Activated CD4-positive, alpha-beta T cell treated with anti-CD3 and anti-CD28 coated beads, Interleukin-2, amount 50 U/mL, for 24 hours (primary cell): ENCODE measurements around the gene ADAMTS2.
"Not testable (repeated sequence)": the region's sequence is repeated elsewhere in the genome, so short reads cannot be mapped to it uniquely, and the experiment has no call there.

Experiments
- DNase-seq, 2 donors: peaks; one replicate each; pipeline ENCODE4 v3.0.0-alpha.2; 2020; ENCODE audit warnings: low read depth in 1 of 2, low spot score in 1 of 2

The ADAMTS2 gene

GRCh38 chr5:179297486-179298180 lies 47.6 kb downstream of the ADAMTS2 start:
- no peak for DNase-seq

GRCh38 chr5:179297026-179297425 lies 48.2 kb downstream of the ADAMTS2 start:
- DNase-seq: no peak

- DNase-seq: no peak
Measured at GRCh38 chr5:179296150-179296821, 49.0 kb downstream of the ADAMTS2 start.

GRCh38 chr5:179295778-179296149 lies 49.5 kb downstream of the ADAMTS2 start:
- no peak for DNase-seq

GRCh38 chr5:179294891-179295777 lies 50.1 kb downstream of the ADAMTS2 start:
- DNase-seq: no peak

GRCh38 chr5:179294131-179294780 lies 51.0 kb downstream of the ADAMTS2 start:
- DNase-seq: no peak

- no peak for DNase-seq
Measured at GRCh38 chr5:179292681-179293635, 52.3 kb downstream of the ADAMTS2 start.

- no peak for DNase-seq
Measured at GRCh38 chr5:179292202-179292601, 53.1 kb downstream of the ADAMTS2 start.

- no peak for DNase-seq
Measured at GRCh38 chr5:179290681-179291540, 54.4 kb downstream of the ADAMTS2 start.

GRCh38 chr5:179289756-179290385 lies 55.4 kb downstream of the ADAMTS2 start:
- DNase-seq: no peak

GRCh38 chr5:179288809-179289185 lies 56.5 kb downstream of the ADAMTS2 start:
- no peak for DNase-seq

GRCh38 chr5:179288101-179288808 lies 57.0 kb downstream of the ADAMTS2 start:
- no peak for DNase-seq

GRCh38 chr5:179287631-179288030 lies 57.6 kb downstream of the ADAMTS2 start:
- no peak for DNase-seq

GRCh38 chr5:179287071-179287470 lies 58.2 kb downstream of the ADAMTS2 start:
- no peak for DNase-seq

GRCh38 chr5:179285776-179286162 lies 59.5 kb downstream of the ADAMTS2 start:
- DNase-seq: not testable (repeated sequence)

GRCh38 chr5:179284751-179285631 lies 60.3 kb downstream of the ADAMTS2 start:
- DNase-seq: no peak

- not testable (repeated sequence) for DNase-seq
Measured at GRCh38 chr5:179283908-179284307, 61.4 kb downstream of the ADAMTS2 start.
